GM12872 (cell line): Measurements from ENCODE around the gene FRMD3.

Experiments
- CTCF ChIP-seq: IDR thresholded peaks from 3 replicates; pipeline ENCODE4 v1.5.1; 2011; ENCODE audit warnings: low read depth, mild to moderate bottlenecking, low read length, moderate library complexity; ENCODE audit not compliant: insufficient read depth

FRMD3 gene

DNA sequence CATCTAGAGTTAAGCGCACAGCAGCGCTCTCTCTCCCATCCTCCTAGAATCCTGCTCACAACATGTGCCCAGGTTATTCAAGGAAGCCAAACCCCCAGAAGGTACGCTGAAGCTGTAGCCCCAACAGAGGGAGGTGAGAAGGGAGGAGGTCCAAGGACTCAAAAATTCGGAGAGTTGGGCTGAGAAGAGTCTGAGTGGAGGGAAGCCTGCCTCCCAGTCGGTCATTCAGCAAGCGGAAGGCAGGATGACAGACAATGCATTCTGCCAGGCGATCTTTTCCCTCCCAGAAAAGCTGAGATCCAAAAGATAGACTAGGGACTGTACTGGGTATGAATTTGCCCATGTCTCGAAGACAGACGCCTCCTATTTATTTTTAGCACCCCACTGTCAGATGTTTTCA, 189.2 kb downstream of the FRMD3 start:
- no peak for TF ChIP-seq CTCF

DNA sequence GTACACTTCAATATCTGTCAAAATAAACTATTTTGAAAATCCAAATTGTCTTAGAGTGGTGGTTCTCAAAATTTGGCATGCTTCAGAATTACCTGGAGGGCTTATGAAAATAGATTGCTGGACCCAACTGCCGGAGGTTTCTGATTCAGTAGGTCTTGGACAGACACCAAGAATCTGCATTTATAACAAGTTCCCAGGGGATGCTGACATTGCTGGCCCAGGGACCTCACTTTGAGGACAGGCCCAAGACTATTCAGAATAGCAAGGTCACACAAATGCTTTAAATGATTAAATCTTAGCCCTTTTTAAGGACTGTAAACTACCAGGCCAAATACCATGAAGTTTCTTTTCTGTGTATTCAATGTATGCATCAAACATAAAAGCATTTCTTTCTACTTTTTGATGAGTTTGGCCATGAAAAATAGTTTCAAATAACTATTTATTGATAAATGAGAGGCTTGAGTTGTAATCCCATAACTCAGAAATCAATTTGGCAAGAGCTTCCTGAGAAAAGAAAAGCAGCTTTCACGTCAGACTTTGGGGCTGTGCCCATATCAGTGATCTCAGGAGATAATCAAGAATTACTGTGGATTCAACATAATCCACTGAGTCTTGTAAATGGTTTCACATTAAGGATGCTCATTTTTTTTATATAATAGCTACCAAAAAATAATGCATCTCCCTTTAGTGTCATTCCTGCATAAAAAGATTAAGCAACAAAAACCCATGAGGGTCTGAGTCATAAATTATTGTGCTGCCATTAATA, 191.4 kb downstream of the FRMD3 start:
- TF ChIP-seq CTCF = no peak

DNA sequence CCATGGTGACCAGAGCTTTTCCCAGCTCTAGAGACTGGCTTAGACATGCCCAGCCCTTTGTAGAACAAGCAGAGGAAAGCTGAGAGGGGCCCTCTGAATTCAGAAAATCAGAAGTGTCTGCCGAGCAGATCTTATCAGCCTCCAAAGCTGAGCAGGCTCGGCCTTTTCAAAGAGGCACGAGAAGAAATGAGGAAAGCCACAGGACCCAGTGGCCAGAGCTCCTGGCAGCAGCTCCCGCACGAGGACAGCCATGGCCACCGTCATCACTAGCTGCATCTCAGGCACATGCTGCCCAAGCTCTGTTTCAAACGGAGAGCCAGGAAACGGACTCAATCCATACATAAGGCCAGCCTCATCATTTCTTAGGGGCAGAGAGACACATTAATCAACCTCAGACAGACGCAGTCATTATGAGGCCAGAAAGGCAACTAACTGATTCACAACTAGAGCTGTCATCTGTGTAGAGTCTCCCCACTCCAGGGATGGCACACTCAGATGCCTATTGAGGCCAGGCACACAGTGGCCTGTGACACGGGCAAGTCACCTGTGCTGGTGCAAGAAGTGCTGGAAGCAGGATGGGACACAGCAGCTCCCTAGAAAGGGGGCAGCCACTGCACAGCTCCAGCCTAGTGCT, 194.7 kb downstream of the FRMD3 start:
- no peak for TF ChIP-seq CTCF

DNA sequence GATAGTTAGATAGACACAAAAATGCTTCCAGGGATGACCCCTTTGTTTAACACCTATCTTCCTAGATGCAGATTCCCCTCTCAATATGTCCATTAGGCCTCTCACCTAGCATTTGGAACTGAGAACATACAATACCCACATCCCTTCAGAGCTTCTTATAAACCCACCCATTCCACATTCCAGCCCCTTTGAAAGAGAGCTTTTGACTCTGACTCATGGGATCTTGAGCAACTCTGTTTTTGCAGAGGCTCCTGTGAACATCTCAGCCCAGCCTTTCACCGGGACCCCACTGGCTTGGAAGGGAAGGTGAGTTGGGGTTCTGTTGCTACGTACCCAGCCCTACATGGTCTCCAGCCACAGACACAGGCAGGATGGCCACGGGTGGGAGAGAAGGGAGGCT, 195.5 kb downstream of the FRMD3 start:
- no peak for TF ChIP-seq CTCF

GRCh38 chr9:83342006-83342405, 196.2 kb downstream of the FRMD3 start:
- TF ChIP-seq CTCF = no peak

DNA sequence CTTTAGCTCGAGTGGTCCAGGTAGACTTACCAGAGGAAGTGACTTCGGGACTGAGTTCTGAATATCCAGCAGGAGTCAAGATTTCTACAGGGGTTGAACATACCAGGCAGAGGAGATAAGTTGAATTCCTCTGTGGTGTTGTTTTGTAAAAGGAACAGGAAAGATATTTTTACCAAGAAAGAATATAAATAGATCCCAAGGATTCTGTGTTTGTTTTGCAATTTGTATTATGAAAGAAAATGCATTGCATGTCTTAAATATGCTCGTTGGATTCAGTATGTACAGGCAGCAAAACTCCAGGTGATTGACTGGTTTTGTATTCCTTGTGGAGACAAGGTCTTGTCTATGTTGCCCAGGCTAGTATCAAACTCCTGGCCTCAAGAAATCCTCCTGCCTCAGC, 197.8 kb downstream of the FRMD3 start:
- no peak for TF ChIP-seq CTCF

DNA sequence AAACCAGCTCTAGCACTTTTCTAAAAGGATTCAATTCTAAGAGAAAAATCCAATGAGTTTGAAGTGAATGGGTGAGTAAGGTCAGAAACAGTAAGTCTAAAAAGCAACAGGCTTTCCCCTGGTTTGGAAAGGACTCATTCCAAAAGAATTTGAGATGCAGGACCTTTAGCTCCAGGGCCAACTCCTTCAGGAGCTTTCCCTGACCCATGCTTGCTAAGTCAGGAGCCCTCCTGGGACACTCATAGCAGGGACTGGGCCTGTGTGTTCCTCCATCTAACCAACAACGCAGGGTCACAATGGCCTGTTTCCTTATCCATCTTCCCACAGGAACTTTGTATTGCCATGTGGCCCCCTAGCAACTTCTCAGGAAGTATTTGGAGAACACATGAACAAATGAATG, 198.8 kb downstream of the FRMD3 start:
- no peak for TF ChIP-seq CTCF
